Measurements from ENCODE around the gene IL1RL1.

The IL1RL1 gene

DNA sequence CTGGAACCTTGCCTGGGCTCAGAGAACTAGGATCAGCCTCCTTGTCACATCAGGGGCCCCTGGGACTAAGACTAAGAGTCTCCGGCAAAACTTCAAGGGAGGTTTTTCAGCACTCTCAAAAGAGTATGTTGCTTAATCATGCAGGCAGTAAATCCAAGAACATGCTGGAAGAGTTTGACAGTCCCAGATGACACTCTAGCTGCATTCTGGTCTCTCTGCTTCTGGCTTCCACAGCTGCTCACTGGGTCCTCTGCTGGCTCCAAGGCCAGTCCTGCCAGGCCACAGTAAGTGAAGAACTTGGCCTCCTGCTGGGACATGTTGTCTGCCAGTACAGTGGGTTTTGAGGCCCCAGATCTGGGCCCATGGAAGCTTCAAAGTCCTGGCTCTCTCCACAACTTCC lies 45.2 kb upstream of the IL1RL1 start:
- no peaks in the 10 kb centered on the region for H3K36me3 ChIP-seq (ENCODE audit: control insufficient read depth, low read length)
- H3K4me2 ChIP-seq (ENCODE audit: low read length): no peak overlapping the region
- H3K9me2 ChIP-seq (replicated peaks; ENCODE audit: control insufficient read depth, low read length): no peaks in the 10 kb centered on the region
- TF ChIP-seq, protein P1, sequence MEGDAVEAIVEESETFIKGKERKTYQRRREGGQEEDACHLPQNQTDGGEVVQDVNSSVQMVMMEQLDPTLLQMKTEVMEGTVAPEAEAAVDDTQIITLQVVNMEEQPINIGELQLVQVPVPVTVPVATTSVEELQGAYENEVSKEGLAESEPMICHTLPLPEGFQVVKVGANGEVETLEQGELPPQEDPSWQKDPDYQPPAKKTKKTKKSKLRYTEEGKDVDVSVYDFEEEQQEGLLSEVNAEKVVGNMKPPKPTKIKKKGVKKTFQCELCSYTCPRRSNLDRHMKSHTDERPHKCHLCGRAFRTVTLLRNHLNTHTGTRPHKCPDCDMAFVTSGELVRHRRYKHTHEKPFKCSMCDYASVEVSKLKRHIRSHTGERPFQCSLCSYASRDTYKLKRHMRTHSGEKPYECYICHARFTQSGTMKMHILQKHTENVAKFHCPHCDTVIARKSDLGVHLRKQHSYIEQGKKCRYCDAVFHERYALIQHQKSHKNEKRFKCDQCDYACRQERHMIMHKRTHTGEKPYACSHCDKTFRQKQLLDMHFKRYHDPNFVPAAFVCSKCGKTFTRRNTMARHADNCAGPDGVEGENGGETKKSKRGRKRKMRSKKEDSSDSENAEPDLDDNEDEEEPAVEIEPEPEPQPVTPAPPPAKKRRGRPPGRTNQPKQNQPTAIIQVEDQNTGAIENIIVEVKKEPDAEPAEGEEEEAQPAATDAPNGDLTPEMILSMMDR (IDR thresholded peaks at IDR 0.05; ENCODE audit: low read depth, low read length, poor library complexity, severe bottlenecking): no peak
- TF ChIP-seq EZH2phosphoT487 (IDR thresholded peaks at IDR 0.05; ENCODE audit: borderline replicate concordance, low read length): no peak
- H3F3A ChIP-seq (ENCODE audit: control insufficient read depth, insufficient read depth): no peaks in the 10 kb centered on the region
- no peaks in the 10 kb centered on the region for H3K27me3 ChIP-seq (ENCODE audit: control insufficient read depth, low read length)
- no peaks in the 10 kb centered on the region for H3K9me3 ChIP-seq (ENCODE audit: control insufficient read depth, insufficient read depth, low read length)
- H3K4me3 ChIP-seq (ENCODE audit: low read length): no peak overlapping the region
- no peaks in the 10 kb centered on the region for H3K4me1 ChIP-seq (ENCODE audit: control insufficient read depth, low read length)
- H3K79me2 ChIP-seq (ENCODE audit: control insufficient read depth, low read length): no peaks in the 10 kb centered on the region
- H3K27ac ChIP-seq (ENCODE audit: low read depth, low read length): no peak overlapping the region
- no peaks in the 10 kb centered on the region for H4K20me1 ChIP-seq (ENCODE audit: control insufficient read depth, insufficient read depth, low read depth, low read length)

DNA sequence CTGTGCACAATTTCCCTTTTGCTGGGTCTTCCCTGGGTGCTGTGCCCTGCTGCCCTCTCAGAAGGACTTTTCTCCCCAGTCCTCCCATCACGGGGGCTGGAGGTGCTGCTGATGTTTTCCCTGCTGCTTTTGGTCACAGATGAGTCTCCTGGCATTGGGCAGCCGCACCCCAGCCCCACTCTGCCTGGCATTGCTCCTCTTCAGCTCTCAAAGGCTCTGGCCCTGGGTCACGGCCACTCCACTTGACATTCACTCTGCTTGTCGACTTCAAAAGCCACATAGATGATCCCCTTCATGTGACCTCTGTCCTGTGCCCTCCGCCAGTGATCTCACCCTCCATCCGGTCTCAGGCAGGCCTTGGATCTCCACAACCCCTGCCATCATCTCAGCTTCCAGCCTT lies 43.6 kb upstream of the IL1RL1 start:
- H3K9me3 ChIP-seq (ENCODE audit: control insufficient read depth, insufficient read depth, low read length): no peaks in the 10 kb centered on the region
- H3K4me3 ChIP-seq (ENCODE audit: low read length): no peak overlapping the region
- H3K36me3 ChIP-seq (ENCODE audit: control insufficient read depth, low read length): no peaks in the 10 kb centered on the region
- no peaks in the 10 kb centered on the region for H3F3A ChIP-seq (ENCODE audit: control insufficient read depth, insufficient read depth)
- no peaks in the 10 kb centered on the region for H3K9me2 ChIP-seq (replicated peaks; ENCODE audit: control insufficient read depth, low read length)
- H4K20me1 ChIP-seq (ENCODE audit: control insufficient read depth, insufficient read depth, low read depth, low read length): no peaks in the 10 kb centered on the region
- TF ChIP-seq, protein P1 (IDR thresholded peaks at IDR 0.05; ENCODE audit: low read depth, low read length, poor library complexity, severe bottlenecking): no peak
- no peak for TF ChIP-seq EZH2phosphoT487 (IDR thresholded peaks at IDR 0.05; ENCODE audit: borderline replicate concordance, low read length)
- H3K4me2 ChIP-seq (ENCODE audit: low read length): no peak overlapping the region
- no peaks in the 10 kb centered on the region for H3K27me3 ChIP-seq (ENCODE audit: control insufficient read depth, low read length)
- no peaks in the 10 kb centered on the region for H3K4me1 ChIP-seq (ENCODE audit: control insufficient read depth, low read length)
- H3K79me2 ChIP-seq (ENCODE audit: control insufficient read depth, low read length): no peaks in the 10 kb centered on the region
- H3K27ac ChIP-seq (ENCODE audit: low read depth, low read length): no peak overlapping the region

DNA sequence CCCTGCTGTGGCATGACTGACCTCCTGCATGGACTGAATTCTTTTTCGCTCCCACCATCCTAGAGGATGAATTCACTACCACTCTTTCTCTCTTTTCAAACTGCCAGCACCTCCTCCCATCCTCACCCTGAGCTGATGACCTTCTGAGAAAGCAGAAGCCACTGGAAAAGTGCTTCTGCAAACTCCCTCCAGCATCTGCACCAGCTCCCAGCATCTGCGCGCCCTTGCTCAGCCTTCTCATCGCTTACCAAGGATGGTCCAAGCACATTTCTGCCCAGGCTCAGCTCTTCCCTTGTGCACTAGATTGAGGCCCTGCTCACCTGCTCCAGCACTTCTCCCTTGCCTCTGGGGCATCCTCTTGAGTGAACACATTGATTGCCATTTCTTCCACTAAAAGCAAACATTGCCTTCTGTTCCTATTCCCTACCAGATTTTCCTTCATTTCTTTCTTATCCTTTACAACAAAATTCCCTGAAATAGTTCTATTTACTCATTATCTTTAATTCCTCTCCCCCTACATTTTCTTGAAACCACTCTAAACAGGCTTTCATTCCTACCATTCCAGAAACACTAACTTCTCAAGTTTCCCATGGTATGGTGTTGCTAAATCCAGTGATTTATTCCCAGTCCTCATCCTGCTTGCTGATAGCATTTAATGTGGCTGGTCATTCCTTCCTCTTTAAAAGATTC lies 42.7 kb upstream of the IL1RL1 start:
- no peaks in the 10 kb centered on the region for H3K79me2 ChIP-seq (ENCODE audit: control insufficient read depth, low read length)
- no peak overlapping the region for H3K4me2 ChIP-seq (ENCODE audit: low read length)
- TF ChIP-seq, protein P1 (IDR thresholded peaks at IDR 0.05; ENCODE audit: low read depth, low read length, poor library complexity, severe bottlenecking): no peak
- no peak for TF ChIP-seq EZH2phosphoT487 (IDR thresholded peaks at IDR 0.05; ENCODE audit: borderline replicate concordance, low read length)
- no peak overlapping the region for H3K4me3 ChIP-seq (ENCODE audit: low read length)
- no peak overlapping the region for H3K27ac ChIP-seq (ENCODE audit: low read depth, low read length)
- H3F3A ChIP-seq (ENCODE audit: control insufficient read depth, insufficient read depth): no peaks in the 10 kb centered on the region
- H3K27me3 ChIP-seq (ENCODE audit: control insufficient read depth, low read length): no peaks in the 10 kb centered on the region
- no peaks in the 10 kb centered on the region for H3K9me3 ChIP-seq (ENCODE audit: control insufficient read depth, insufficient read depth, low read length)
- no peaks in the 10 kb centered on the region for H4K20me1 ChIP-seq (ENCODE audit: control insufficient read depth, insufficient read depth, low read depth, low read length)
- no peaks in the 10 kb centered on the region for H3K36me3 ChIP-seq (ENCODE audit: control insufficient read depth, low read length)
- no peaks in the 10 kb centered on the region for H3K4me1 ChIP-seq (ENCODE audit: control insufficient read depth, low read length)
- H3K9me2 ChIP-seq (replicated peaks; ENCODE audit: control insufficient read depth, low read length): no peaks in the 10 kb centered on the region
